ENCODE results near the gene PDLIM1. TPM values are rescaled to one million over a fixed set of nuclear protein-coding genes. Genes with fewer than 3 reads are reported as not detected.
A peak's percentile ranks its signal among the peaks of the same experiment; 100 is the strongest.
"Not testable (repeated sequence)": the region's sequence is repeated elsewhere in the genome, so short reads cannot be mapped to it uniquely, and the experiment has no call there.

The PDLIM1 gene
- total RNA-seq, 2 donors from 2014 or later = 109 to 140 TPM

DNA sequence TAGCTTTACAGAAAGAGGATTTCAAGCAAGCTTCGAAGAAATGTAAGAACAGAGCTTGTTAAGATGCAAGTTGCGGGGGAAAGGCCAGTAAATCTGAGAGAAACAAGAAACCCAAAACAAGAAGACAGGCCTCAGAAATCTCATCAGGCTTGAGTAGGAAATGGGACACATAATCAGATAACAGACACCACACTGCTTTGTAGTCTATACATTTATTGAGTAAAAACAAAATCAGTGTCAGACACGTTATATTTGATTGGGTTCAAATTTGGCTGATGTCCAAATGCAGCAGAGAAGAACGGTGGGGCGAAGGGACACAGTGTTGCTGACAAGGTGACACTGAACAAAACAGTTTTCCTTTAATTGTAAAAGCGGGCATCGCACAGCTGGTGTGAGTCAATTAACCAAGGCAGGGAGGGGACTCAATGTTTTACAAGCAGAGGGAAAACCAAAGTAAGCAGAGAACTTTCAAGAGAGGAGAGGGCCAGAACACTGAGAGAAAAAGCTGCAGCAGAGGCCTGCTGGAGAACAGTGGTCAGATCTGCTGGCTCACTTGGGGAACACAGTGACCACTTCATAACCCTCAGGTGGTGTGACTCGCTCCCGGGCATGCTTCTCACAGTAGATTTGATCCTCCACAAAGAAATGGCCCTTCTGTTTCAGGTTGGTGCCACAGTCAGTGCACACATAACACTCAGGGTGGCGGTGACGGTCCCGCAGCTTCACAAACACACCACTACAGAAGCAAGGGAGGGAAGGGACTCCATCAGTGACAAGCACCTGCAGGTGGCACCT lies 53.2 kb downstream of the PDLIM1 start:
- H3K27me3 ChIP-seq (replicated peaks; ENCODE audit: insufficient read depth) = no peaks in the 10 kb centered on the region
- no peak overlapping the region for H3K4me3 ChIP-seq
- no peaks in the 10 kb centered on the region for H3K9me3 ChIP-seq
- H3K27ac ChIP-seq = no peak overlapping the region
- TF ChIP-seq, protein P1, sequence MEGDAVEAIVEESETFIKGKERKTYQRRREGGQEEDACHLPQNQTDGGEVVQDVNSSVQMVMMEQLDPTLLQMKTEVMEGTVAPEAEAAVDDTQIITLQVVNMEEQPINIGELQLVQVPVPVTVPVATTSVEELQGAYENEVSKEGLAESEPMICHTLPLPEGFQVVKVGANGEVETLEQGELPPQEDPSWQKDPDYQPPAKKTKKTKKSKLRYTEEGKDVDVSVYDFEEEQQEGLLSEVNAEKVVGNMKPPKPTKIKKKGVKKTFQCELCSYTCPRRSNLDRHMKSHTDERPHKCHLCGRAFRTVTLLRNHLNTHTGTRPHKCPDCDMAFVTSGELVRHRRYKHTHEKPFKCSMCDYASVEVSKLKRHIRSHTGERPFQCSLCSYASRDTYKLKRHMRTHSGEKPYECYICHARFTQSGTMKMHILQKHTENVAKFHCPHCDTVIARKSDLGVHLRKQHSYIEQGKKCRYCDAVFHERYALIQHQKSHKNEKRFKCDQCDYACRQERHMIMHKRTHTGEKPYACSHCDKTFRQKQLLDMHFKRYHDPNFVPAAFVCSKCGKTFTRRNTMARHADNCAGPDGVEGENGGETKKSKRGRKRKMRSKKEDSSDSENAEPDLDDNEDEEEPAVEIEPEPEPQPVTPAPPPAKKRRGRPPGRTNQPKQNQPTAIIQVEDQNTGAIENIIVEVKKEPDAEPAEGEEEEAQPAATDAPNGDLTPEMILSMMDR (IDR thresholded peaks at IDR 0.05) = no peak
- no peak for DNase-seq (ENCODE audit: low spot score)
- H3K4me1 ChIP-seq (ENCODE audit: control insufficient read depth in 1 of 2, low read depth in 2 of 2) = no peaks in the 10 kb centered on the region
- ATAC-seq (ENCODE audit: insufficient number of reproducible peaks, low FRiP score, low read depth) = no peak
- H3K36me3 ChIP-seq = peaks cover 26% of the 10 kb centered on the region

DNA sequence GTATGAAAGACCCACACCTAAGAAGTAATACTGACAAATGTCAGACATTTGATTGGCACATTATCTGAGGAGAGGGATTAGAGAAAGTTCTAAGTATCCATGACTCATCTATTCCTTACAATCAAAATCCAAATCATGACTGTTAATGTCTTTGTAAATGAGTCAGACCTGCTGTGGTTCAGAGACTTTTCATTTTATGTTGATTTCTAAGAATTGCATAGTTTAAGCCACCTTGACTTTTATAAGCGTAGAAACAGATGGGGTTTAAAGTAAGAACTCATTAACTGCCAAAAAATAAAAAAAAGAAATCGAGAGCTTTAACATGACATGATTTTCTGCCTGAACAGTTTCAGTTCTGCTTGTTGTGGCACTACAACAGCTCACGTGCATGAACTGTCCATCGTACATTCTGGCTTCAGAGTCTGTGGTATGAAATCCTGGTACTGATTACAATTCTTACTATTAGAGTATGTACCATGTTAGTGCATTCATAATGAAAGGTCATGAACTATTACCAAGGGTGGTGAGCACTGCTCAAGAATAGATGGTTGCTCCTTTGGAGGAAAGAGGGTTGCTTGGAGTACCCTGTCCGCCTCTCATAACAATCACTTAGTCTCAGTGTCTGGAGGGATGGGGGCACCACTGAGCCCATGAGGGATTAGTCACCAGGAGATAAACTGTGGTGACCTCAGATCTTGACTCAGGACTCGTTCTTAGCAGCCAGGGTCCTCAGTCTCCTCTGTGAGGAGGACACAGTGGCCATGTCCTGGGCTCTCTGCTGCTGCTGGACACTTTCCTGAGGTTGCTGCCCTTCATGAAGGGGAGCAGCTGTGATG lies 54.5 kb downstream of the PDLIM1 start:
- H3K36me3 ChIP-seq = peaks cover 26% of the 10 kb centered on the region
- ATAC-seq (ENCODE audit: insufficient number of reproducible peaks, low FRiP score, low read depth) (no peak), DNase-seq (ENCODE audit: low spot score) (no peak)
- no peak overlapping the region for H3K27ac ChIP-seq
- H3K4me1 ChIP-seq (ENCODE audit: control insufficient read depth in 1 of 2, low read depth in 2 of 2) = no peaks in the 10 kb centered on the region
- H3K9me3 ChIP-seq = no peaks in the 10 kb centered on the region
- no peak overlapping the region for H3K4me3 ChIP-seq
- TF ChIP-seq, protein P1 (IDR thresholded peaks at IDR 0.05) = no peak
- no peaks in the 10 kb centered on the region for H3K27me3 ChIP-seq (replicated peaks; ENCODE audit: insufficient read depth)

DNA sequence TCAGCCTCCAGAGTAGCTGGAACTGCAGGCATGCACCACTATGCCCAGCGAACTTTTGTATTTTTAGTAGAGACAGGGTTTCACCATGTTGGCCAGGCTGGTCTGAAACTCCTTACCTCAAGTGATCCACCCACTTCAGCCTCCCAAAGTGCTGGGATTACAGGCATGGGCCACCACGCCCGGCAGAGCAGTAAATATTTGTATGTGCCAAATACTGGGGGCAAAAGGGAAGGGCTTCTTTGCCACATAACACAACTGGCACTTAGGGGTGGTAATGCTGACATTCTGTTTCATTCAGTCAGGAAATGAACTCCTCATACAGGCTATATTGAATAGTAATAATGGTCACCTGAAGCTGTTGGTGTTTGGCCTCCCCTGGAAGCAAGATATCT lies 55.1 kb downstream of the PDLIM1 start:
- H3K36me3 ChIP-seq = peaks cover 23% of the 10 kb centered on the region
- no peak for DNase-seq (ENCODE audit: low spot score)
- H3K27me3 ChIP-seq (replicated peaks; ENCODE audit: insufficient read depth) = no peaks in the 10 kb centered on the region
- H3K27ac ChIP-seq = no peak overlapping the region
- no peaks in the 10 kb centered on the region for H3K9me3 ChIP-seq
- TF ChIP-seq, protein P1 (IDR thresholded peaks at IDR 0.05) = no peak
- no peak for ATAC-seq (ENCODE audit: insufficient number of reproducible peaks, low FRiP score, low read depth)
- no peaks in the 10 kb centered on the region for H3K4me1 ChIP-seq (ENCODE audit: control insufficient read depth in 1 of 2, low read depth in 2 of 2)
- H3K4me3 ChIP-seq = no peak overlapping the region

DNA sequence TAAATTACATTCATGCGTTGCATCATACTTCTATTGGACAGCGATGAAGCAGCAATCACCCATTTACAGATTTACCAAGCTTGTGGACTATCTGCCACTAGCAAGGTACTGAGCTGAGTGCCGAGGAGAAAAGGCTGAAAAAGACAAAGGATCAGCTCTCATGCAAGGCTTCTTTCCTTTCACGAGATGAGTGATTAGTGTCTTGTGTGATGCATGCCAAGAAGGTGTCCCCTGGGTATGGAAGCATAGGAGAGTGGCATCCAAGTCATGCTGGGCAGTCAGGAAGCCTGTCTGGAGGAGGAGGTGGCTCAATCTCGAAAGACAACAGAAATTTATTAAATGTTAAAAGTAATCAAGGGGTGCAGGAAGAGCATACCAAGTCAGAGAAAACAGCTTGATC lies 55.9 kb downstream of the PDLIM1 start:
- Histone ChIP-seq H3K27me3 (replicated peaks; ENCODE audit: insufficient read depth) (no peaks in the 10 kb centered on the region), H3K4me3 (no peak overlapping the region), H3K9me3 (no peaks in the 10 kb centered on the region), H3K27ac (no peak overlapping the region), H3K4me1 (ENCODE audit: control insufficient read depth in 1 of 2, low read depth in 2 of 2) (no peaks in the 10 kb centered on the region), H3K36me3 (peaks cover 19% of the 10 kb centered on the region)
- ATAC-seq (ENCODE audit: insufficient number of reproducible peaks, low FRiP score, low read depth) = no peak
- TF ChIP-seq, protein P1 (IDR thresholded peaks at IDR 0.05) = no peak
- DNase-seq (ENCODE audit: low spot score) = no peak

- no peak for DNase-seq (ENCODE audit: low spot score)
- Histone ChIP-seq H3K27me3 (replicated peaks; ENCODE audit: insufficient read depth) (no peaks in the 10 kb centered on the region), H3K36me3 (peaks cover 19% of the 10 kb centered on the region), H3K4me1 (ENCODE audit: control insufficient read depth in 1 of 2, low read depth in 2 of 2) (no peaks in the 10 kb centered on the region), H3K9me3 (no peaks in the 10 kb centered on the region), H3K27ac (no peak overlapping the region), H3K4me3 (no peak overlapping the region)
- no peak for ATAC-seq (ENCODE audit: insufficient number of reproducible peaks, low FRiP score, low read depth)
- TF ChIP-seq, protein P1 (IDR thresholded peaks at IDR 0.05) = no peak
Observed at GRCh38 chr10:95233377-95234034, 57.3 kb downstream of the PDLIM1 start.

- DNase-seq (ENCODE audit: low spot score) = not testable (repeated sequence)
Observed at GRCh38 chr10:95230677-95231586, 59.9 kb downstream of the PDLIM1 start.

More at GRCh38 chr10:95230677-95231586, 59.9 kb downstream of the PDLIM1 start:
- Histone ChIP-seq H3K27ac (peak overlapping the region in 1 of 2 donors; percentile 30), H3K36me3 (peaks cover 11% of the 10 kb centered on the region), H3K4me3 (peak overlapping the region; percentile 70)
- H3K9me3 ChIP-seq; H3K4me1 ChIP-seq (ENCODE audit: control insufficient read depth in 1 of 2, low read depth in 2 of 2); ATAC-seq (ENCODE audit: insufficient number of reproducible peaks, low FRiP score, low read depth); H3K27me3 ChIP-seq (replicated peaks; ENCODE audit: insufficient read depth): not testable (repeated sequence)

Measured in thoracic aorta (tissue), 2 donors.